ENCODE data around the gene SLC6A6. TPM values are rescaled to one million over a fixed set of nuclear protein-coding genes. Genes with fewer than 3 reads are reported as not detected.

Gene SLC6A6
- total RNA-seq, 4 donors from 2014 or later, result 15.0 to 36.2 (median 23.7) TPM

DNA sequence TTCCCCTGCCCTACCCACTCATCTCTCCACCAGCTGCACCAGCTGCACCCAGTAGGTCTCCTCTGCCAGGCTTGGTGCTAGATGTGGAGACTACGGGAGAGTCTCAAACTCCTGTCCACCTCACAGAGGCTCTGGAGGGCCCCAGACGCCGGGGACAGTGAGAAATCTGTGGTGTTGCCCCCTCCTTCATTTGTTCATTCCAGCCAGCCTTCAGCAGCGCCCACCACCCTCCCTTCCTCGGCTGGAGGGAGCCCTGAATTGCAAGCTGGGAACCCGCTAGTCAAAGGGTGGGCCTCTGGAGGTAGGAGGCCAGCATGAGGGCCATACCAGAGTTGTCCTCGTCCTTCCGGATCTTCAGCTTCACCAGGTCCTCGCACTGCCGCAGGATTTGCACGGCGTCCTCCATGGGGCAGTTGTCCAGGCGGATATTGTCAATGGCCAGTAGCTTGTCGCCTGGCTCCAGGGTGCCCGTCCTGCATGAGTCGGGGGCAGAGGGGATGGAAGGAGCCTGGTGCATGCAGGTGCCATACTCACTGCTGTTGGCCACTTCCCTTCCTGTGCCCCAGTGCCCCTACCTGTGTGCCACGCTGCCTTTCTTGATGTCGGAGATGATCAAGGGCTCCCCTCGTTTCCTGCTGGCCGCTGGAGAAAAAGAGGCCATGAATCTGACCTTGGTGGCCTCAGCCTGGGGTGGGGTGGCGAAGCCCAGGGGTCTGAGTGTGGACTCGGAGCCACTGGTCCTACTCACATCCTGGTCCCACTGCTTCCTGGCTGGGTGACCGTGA, 108.6 kb downstream of the SLC6A6 start:
- Histone ChIP-seq H3K4me1 (peaks cover 4 to 7% (median 6%) of the 10 kb centered on the region in 4 donors), H3K4me3 (no peak overlapping the region), H3K9me3 (no peaks in the 10 kb centered on the region), H3K36me3 (peaks cover 0 to 24% (median 0%) of the 10 kb centered on the region in 4 donors), H3K27me3 (peaks cover 0 to 9% (median 0%) of the 10 kb centered on the region in 4 donors), H3K27ac (replicated peaks in 1 of 4) (no peak overlapping the region)
- no peak for DNase-seq (ENCODE audit: extremely low spot score)
- no peak for TF ChIP-seq CTCF (IDR thresholded peaks at IDR 0.05)
- no peak for TF ChIP-seq POLR2A (IDR thresholded peaks at IDR 0.05; ENCODE audit: low read depth)
- no peak for TF ChIP-seq POLR2AphosphoS5 (IDR thresholded peaks at IDR 0.05)
- TF ChIP-seq EP300 (IDR thresholded peaks at IDR 0.05), result no peak
- intact Hi-C loops (cut with DNase I), result no loop called here
- WGBS, result 90% methylated on average over 21 of the region's 23 CpGs

- Histone ChIP-seq H3K4me3 (no peak overlapping the region), H3K27ac (replicated peaks in 1 of 4) (no peak overlapping the region), H3K27me3 (peaks cover 0 to 9% (median 0%) of the 10 kb centered on the region in 4 donors), H3K4me1 (peaks cover 4 to 7% (median 6%) of the 10 kb centered on the region in 4 donors), H3K9me3 (no peaks in the 10 kb centered on the region), H3K36me3 (peaks cover 0 to 19% (median 0%) of the 10 kb centered on the region in 4 donors)
- DNase-seq (ENCODE audit: extremely low spot score), result no peak
- 78% methylated on average over 12 of the region's 12 CpGs for WGBS
- TF ChIP-seq POLR2A (IDR thresholded peaks at IDR 0.05; ENCODE audit: low read depth) (no peak), EP300 (IDR thresholded peaks at IDR 0.05) (no peak), POLR2AphosphoS5 (IDR thresholded peaks at IDR 0.05) (no peak), CTCF (IDR thresholded peaks at IDR 0.05) (no peak)
- intact Hi-C loops (cut with DNase I), result no loop called here
Measured at GRCh38 chr3:14511623-14512280, 109.3 kb downstream of the SLC6A6 start.

DNA sequence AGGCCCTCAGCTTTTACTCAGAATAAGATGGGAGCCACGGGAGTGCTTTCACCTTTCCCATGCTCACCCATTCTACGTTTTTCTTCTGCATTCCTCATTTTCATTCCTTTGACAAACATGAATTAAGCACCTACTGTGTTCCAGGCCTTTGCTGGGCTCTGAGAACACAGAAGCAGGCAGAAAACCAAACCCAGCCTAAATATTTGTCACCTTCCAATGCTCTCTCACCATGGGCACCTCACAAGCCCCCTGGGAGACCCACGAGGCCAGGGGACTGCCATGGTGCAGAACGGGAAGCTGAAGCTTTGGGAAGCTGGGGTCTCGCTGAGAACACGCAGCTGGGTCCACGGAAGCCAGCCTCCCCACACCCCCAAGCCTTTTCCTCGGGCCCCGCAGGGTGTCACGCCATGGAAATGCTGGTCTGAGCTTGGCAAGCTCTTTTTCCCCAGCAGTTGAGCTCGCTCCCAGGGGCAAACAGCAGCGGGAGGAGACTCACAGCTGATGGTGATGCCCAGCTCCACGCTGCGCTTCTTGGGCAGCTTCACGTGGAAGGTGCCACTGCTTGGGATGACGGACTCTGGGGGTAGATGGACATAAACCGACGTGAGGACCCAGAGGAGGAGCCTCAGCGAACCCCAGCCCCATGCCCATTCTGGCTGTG, 110.0 kb downstream of the SLC6A6 start:
- Histone ChIP-seq H3K36me3 (peaks cover 0 to 19% (median 0%) of the 10 kb centered on the region in 4 donors), H3K4me1 (peaks cover 4 to 7% (median 6%) of the 10 kb centered on the region in 4 donors), H3K27ac (replicated peaks in 1 of 4) (no peak overlapping the region), H3K9me3 (no peaks in the 10 kb centered on the region), H3K4me3 (no peak overlapping the region), H3K27me3 (peaks cover 0 to 9% (median 0%) of the 10 kb centered on the region in 4 donors)
- DNase-seq (ENCODE audit: extremely low spot score), result no peak
- 84% methylated on average over 4 of the region's 19 CpGs for WGBS
- intact Hi-C loops (cut with DNase I), result no loop called here
- TF ChIP-seq CTCF (IDR thresholded peaks at IDR 0.05) (no peak), EP300 (IDR thresholded peaks at IDR 0.05) (no peak), POLR2A (IDR thresholded peaks at IDR 0.05; ENCODE audit: low read depth) (no peak), POLR2AphosphoS5 (IDR thresholded peaks at IDR 0.05) (no peak)

- Histone ChIP-seq H3K36me3 (peaks cover 0 to 23% (median 0%) of the 10 kb centered on the region in 4 donors), H3K9me3 (no peaks in the 10 kb centered on the region), H3K27ac (replicated peaks in 1 of 4) (no peak overlapping the region), H3K4me3 (no peak overlapping the region), H3K4me1 (peaks cover 4 to 7% (median 6%) of the 10 kb centered on the region in 4 donors), H3K27me3 (peaks cover 0 to 6% (median 0%) of the 10 kb centered on the region in 4 donors)
- intact Hi-C loops (cut with DNase I), result no loop called here
- WGBS, result 88% methylated on average over 8 of the region's 9 CpGs
- TF ChIP-seq POLR2A (IDR thresholded peaks at IDR 0.05; ENCODE audit: low read depth) (no peak), CTCF (IDR thresholded peaks at IDR 0.05) (no peak), EP300 (IDR thresholded peaks at IDR 0.05) (no peak), POLR2AphosphoS5 (IDR thresholded peaks at IDR 0.05) (no peak)
- no peak for DNase-seq (ENCODE audit: extremely low spot score)
Measured at GRCh38 chr3:14512942-14513327, 110.5 kb downstream of the SLC6A6 start.
